Esophagus squamous epithelium (tissue), 5 donors: ENCODE results near the gene FHIP1A. TPM values are rescaled to one million over a fixed set of nuclear protein-coding genes. Genes with fewer than 3 reads are reported as not detected.
A peak's percentile ranks its signal among the peaks of the same experiment; 100 is the strongest.

Experiments
- DNase-seq: peaks from one replicate; lab custom pipeline; 2025; lab: John Stamatoyannopoulos, UW
- H3K27ac ChIP-seq, 4 donors: fragments of 200-600 bp; sonication (generic); one replicate each; pipeline ENCODE4 v1.5.1; 2016 to 2019; ENCODE audit warnings: mild to moderate bottlenecking in 1 of 4
- H3K27me3 ChIP-seq, 4 donors: fragments of 200-600 bp; sonication (generic); 1 replicate in 3 of 4; 2 replicates in 1 of 4; pipeline versions ENCODE4 v1.5.1 to v1.6.0; 2017 to 2021; ENCODE audit warnings: antibody characterized with exemption in 1 of 4
- H3K36me3 ChIP-seq, 3 donors: fragments of 200-600 bp; sonication (generic); one replicate each; pipeline ENCODE4 v1.5.1; 2016 to 2019
- H3K4me1 ChIP-seq, 3 donors: fragments of 200-600 bp; sonication (generic); one replicate each; pipeline ENCODE4 v1.5.1; 2017 to 2019
- H3K4me3 ChIP-seq, 4 donors: fragments of 200-600 bp; sonication (generic); 1 replicate in 3 of 4; 2 replicates in 1 of 4; pipeline ENCODE4 v1.5.1; 2016 to 2019; ENCODE audit warnings: mild to moderate bottlenecking in 2 of 4, moderate library complexity in 1 of 4
- H3K9me3 ChIP-seq, 3 donors: fragments of 200-600 bp; sonication (generic); one replicate each; pipeline ENCODE4 v1.5.1; 2016 to 2019
- POLR2A ChIP-seq, 4 donors: fragments of 450-650 bp; IDR thresholded peaks; one replicate each; pipeline ENCODE4 v1.6.1; 2017; ENCODE audit warnings: antibody characterized with exemption in 4 of 4, mild to moderate bottlenecking in 4 of 4, moderate library complexity in 3 of 4
- WGBS, 2 donors: methylation state at CpG; one replicate each; pipeline ENCODE4 v1.1.5; 2018; 5-methylcytosine and 5-hydroxymethylcytosine counted together
- intact Hi-C: fragments of 100-400 bp; cut with DNase I; formaldehyde crosslinking; loops from one replicate; pipeline ENCODE4 v1.15.0; 2022
- total RNA-seq, 4 donors: library from RNA; depleted of rRNA; stranded (reverse); fragments of >200 nt; gene quantifications; one replicate each; pipeline ENCODE4 v1.1.0, GENCODE V29; 2016
- TF ChIP-seq, protein P1 (sequence below), 6 experiments: fragments of 450-650 bp in 4 of 6; fragments of 200-600 bp in 2 of 6; sonication (generic) in 2 of 6; IDR thresholded peaks; one replicate each; pipeline ENCODE4 v1.5.1; 2016 to 2019; ENCODE audit warnings: antibody characterized with exemption in 6 of 6, mild to moderate bottlenecking in 4 of 6, moderate library complexity in 4 of 6
- donor health status: DM: yes; HTN: yes; CAD: no.

The FHIP1A gene
- total RNA-seq, 4 donors from 2014 or later = 23.4 to 66.2 (median 34.5) TPM

DNA sequence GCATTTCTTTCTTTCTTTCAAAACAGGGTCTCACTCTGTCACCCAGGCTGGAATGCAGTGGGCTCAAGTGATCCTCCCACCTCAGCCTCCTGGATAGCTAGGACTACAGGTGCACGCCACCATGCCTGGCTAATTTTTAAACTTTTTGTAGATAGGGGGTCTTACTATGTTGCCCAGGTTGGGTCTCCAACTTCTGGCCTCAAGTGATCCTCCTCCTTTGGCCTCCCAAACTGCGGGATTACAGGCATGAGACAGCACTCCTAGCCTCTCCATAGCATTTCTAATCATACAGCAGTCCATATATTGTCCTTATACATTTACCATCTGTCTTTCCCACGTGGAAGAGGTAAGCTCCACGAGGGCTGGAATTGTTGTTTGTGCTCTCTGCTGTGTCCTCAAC lies 2.0 kb upstream of the FHIP1A start:
- intact Hi-C loops = no loop called here
- no peak overlapping the region for H3K27ac ChIP-seq
- no peak for TF ChIP-seq POLR2A (IDR thresholded peaks at IDR 0.05)
- TF ChIP-seq, protein P1, sequence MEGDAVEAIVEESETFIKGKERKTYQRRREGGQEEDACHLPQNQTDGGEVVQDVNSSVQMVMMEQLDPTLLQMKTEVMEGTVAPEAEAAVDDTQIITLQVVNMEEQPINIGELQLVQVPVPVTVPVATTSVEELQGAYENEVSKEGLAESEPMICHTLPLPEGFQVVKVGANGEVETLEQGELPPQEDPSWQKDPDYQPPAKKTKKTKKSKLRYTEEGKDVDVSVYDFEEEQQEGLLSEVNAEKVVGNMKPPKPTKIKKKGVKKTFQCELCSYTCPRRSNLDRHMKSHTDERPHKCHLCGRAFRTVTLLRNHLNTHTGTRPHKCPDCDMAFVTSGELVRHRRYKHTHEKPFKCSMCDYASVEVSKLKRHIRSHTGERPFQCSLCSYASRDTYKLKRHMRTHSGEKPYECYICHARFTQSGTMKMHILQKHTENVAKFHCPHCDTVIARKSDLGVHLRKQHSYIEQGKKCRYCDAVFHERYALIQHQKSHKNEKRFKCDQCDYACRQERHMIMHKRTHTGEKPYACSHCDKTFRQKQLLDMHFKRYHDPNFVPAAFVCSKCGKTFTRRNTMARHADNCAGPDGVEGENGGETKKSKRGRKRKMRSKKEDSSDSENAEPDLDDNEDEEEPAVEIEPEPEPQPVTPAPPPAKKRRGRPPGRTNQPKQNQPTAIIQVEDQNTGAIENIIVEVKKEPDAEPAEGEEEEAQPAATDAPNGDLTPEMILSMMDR (IDR thresholded peaks at IDR 0.05) = no peak
- H3K4me3 ChIP-seq = no peak overlapping the region
- no peaks in the 10 kb centered on the region for H3K9me3 ChIP-seq
- DNase-seq = no peak
- H3K36me3 ChIP-seq = no peaks in the 10 kb centered on the region
- 86 to 89% methylated on average over 4 of the region's 4 CpGs for WGBS, 2 donors
- no peaks in the 10 kb centered on the region for H3K27me3 ChIP-seq
- peaks cover 12 to 34% (median 14%) of the 10 kb centered on the region in 3 donors for H3K4me1 ChIP-seq

DNA sequence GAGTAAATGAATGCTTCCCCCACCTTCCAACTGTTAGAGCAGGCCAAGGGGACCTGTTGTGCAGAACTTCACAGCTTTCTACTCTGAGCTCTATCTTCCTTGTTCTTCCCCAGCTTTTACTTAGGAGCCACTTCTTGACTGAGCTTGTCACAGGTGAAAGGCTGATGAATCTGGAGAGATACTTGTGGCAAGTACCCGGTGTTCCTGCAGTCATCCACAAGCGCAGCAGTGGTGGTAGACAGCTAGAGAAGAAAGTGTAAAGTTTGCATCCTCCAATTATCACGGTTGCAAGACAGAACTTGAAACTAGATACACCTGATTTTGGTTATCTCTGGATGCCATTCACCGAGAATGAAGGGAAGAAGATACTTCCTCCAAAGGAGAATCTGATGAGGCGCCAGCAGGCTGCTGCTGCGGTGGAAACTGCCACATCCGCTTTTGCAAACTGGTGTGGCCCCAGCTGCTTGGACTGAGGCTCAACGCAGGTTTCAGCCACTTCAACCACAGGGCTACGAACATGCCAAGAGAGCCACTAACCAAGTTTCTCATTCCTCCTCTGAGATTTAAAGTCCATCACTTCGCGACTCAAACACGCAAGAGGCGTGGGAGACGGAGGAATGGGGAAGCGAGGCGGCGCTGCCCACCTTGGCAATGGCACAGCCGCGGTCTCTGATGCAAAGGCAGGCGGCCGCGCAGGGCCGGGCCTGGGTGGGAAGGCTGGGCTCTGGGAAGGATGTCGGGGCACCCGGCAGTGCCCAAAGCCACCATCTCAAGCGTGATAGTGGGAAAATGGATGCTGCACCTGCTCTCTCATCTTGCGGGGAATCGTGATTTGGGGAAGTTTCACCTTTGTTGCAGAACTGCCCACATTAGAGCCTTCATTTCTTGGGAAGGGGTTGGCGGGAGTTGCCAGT lies 1.3 kb upstream of the FHIP1A start:
- Histone ChIP-seq H3K4me1 (peaks cover 12 to 34% (median 14%) of the 10 kb centered on the region in 3 donors), H3K4me3 (peak overlapping the region; percentile 65 to 76 (median 71)), H3K27me3 (no peaks in the 10 kb centered on the region), H3K27ac (peak overlapping the region; percentile 92 to 96 (median 93)), H3K9me3 (no peaks in the 10 kb centered on the region), H3K36me3 (no peaks in the 10 kb centered on the region)
- 13 to 22% methylated on average over 13 to 15 of the region's 29 CpGs for WGBS, 2 donors
- TF ChIP-seq POLR2A (IDR thresholded peaks at IDR 0.05) = no peak
- TF ChIP-seq, protein P1 (IDR thresholded peaks at IDR 0.05) = peak in 4 of 6 experiments; percentile 6 to 55 (median 39)
- intact Hi-C loops = no loop called here
- peak; percentile 4 for DNase-seq

DNA sequence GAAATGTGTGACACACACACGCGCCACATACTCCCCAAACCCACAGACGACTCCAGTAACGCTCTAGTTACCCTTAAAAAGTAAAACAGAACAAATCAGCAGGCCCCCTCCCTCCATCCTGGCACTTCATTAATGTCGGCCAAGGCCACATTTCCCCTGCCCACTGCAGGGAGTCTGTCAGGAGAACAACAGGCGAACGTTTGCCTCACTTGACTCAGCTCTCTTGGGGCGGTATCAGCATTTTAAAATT lies 671 bp upstream of the FHIP1A start:
- Histone ChIP-seq H3K4me3 (peak overlapping the region; percentile 65 to 76 (median 71)), H3K36me3 (no peaks in the 10 kb centered on the region), H3K4me1 (peaks cover 12 to 34% (median 14%) of the 10 kb centered on the region in 3 donors), H3K27ac (peak overlapping the region; percentile 92 to 96 (median 93)), H3K27me3 (no peaks in the 10 kb centered on the region), H3K9me3 (no peaks in the 10 kb centered on the region)
- TF ChIP-seq, protein P1 (IDR thresholded peaks at IDR 0.05) = no peak
- no peak for TF ChIP-seq POLR2A (IDR thresholded peaks at IDR 0.05)
- intact Hi-C loops = no loop called here
- 0 to 2% methylated on average over 5 of the region's 8 CpGs for WGBS, 2 donors
- DNase-seq = no peak

DNA sequence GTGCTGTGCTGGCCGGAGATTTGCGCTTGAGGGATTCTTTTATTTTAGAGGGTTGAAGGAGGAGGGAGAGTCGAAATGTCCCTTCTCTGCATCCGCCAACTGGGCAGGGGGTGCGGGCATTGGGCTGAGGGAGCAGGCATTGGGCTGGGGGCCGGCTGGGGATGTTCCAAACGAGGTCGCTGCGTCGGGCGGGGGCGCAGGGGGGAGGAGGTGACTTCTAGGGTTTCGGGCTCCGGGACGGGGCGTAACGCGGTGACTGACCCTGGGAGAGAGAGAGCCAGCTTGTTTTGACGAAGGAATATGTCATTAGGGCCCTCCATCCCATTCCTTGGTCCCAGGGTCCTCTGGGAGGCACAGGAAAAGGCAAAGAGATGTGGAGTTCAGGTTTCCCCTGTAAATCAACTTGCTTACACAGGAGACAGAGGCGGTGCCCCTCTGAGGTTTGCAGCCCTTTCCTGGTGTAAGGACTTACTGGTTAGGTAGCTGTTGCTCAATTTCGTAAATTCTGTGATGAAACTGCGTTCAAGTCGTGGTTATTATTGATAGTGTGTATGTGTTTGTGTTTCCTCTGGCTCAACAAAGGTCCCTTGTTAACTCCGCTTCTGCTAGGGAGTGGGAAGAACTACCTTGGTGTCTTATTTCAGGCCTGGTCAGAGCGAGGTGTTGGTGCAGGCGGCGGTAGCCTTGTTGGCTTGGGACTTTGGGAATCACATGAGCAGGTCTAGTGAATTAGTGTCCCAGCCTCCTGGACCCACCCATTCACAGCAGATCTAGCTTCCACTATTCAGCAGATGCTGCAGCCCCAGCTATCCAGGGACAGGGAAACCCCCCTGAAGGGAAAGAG lies 716 bp downstream of the FHIP1A start:
- intact Hi-C loops = no loop called here
- peak overlapping the region; percentile 92 to 96 (median 94) for H3K27ac ChIP-seq
- DNase-seq = no peak
- peaks cover 12 to 34% (median 14%) of the 10 kb centered on the region in 3 donors for H3K4me1 ChIP-seq
- H3K36me3 ChIP-seq = no peaks in the 10 kb centered on the region
- 6 to 8% methylated on average over 13 to 15 of the region's 27 CpGs for WGBS, 2 donors
- H3K27me3 ChIP-seq = no peaks in the 10 kb centered on the region
- TF ChIP-seq, protein P1 (IDR thresholded peaks at IDR 0.05) = no peak
- peak in 1 of 4 donors; percentile 35 for TF ChIP-seq POLR2A (IDR thresholded peaks at IDR 0.05)
- peak overlapping the region; percentile 65 to 76 (median 71) for H3K4me3 ChIP-seq
- no peaks in the 10 kb centered on the region for H3K9me3 ChIP-seq
